ENCODE measurements around the gene ZRANB1.

Gene ZRANB1

GRCh38 chr10:125035588-125036295 lies 93.8 kb downstream of the ZRANB1 start:
- TF ChIP-seq ARNTL (CRISPR knock-in tag; IDR thresholded peaks at IDR 0.05; ENCODE audit: borderline replicate concordance, low read depth): no peak
- TF ChIP-seq TSHZ2 (CRISPR knock-in tag; IDR thresholded peaks at IDR 0.05): peak; percentile 53; the same call in 1 of the 2 replicates
- TF ChIP-seq ZNF70 (CRISPR knock-in tag; IDR thresholded peaks at IDR 0.05): no peak
- 0 out of 2 replicates have a peak, but pooled peaks have one; percentile 17 for TF ChIP-seq TCF4 (CRISPR knock-in tag; IDR thresholded peaks at IDR 0.05; ENCODE audit: borderline replicate concordance)
- no peak for TF ChIP-seq OSR1 (CRISPR knock-in tag; IDR thresholded peaks at IDR 0.05)
- no peak for TF ChIP-seq TOX (CRISPR knock-in tag; IDR thresholded peaks at IDR 0.05; ENCODE audit: borderline replicate concordance)
- ATAC-seq: peak; percentile 31; the same call in 2 of the 3 replicates

DNA sequence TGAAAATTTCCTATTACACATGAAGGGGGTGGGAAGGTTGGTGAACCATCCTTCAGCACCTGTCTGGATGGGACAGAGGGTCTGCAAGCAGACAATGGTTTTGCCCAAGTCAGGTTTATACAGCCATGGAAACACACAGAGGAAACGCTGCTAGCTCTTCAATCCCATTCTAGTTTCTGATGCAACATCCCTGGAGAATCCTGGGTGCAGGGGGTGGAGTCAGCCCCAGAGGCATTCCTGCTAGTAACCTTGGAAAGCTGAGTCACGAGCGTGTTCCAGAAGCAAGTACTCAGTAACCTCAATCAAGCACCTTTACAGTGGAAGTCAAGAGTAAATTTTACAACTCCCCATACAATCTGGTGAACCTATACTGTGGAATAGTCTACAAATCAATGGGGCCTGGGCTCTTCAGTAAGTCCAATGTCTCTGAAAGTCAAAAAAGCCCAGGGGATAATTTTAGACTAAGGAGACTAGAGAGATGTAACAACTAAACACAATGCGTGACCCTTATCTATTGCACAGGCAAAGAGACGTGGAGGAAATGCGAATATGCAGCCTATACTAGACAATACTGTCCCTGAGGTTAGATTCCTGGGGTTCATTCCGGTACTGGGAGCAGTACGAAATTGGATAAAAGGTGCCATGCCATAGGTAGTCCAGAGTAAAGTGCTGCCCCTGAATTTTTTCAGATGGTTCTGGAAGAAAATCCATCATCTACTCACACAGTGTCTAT lies 95.4 kb downstream of the ZRANB1 start:
- ATAC-seq: peak; percentile 13; the same call in 1 of the 3 replicates
- TF ChIP-seq RARB (CRISPR knock-in tag; IDR thresholded peaks at IDR 0.05): no peak
- TF ChIP-seq BACH2 (CRISPR knock-in tag; IDR thresholded peaks at IDR 0.05; ENCODE audit: borderline replicate concordance): no peak
- TF ChIP-seq ARNTL (CRISPR knock-in tag; IDR thresholded peaks at IDR 0.05; ENCODE audit: borderline replicate concordance, low read depth): no peak
- no peak for TF ChIP-seq ZFP3 (CRISPR knock-in tag; IDR thresholded peaks at IDR 0.05)
- TF ChIP-seq ZNF8 (CRISPR knock-in tag; IDR thresholded peaks at IDR 0.05): no peak
- no peak for TF ChIP-seq PPARA (CRISPR knock-in tag; IDR thresholded peaks at IDR 0.05; ENCODE audit: borderline replicate concordance)
- no peak for TF ChIP-seq CREB5 (CRISPR knock-in tag; IDR thresholded peaks at IDR 0.05; ENCODE audit: low read depth)
- TF ChIP-seq TSHZ2 (CRISPR knock-in tag; IDR thresholded peaks at IDR 0.05): no peak
- no peak for TF ChIP-seq OSR1 (CRISPR knock-in tag; IDR thresholded peaks at IDR 0.05)
- no peak for TF ChIP-seq ESRRG (CRISPR knock-in tag; IDR thresholded peaks at IDR 0.05)
- no peak for TF ChIP-seq GLIS3 (CRISPR knock-in tag; IDR thresholded peaks at IDR 0.05)
- TF ChIP-seq ZFP30 (CRISPR knock-in tag; IDR thresholded peaks at IDR 0.05): no peak
- no peak for TF ChIP-seq POU6F1 (CRISPR knock-in tag; IDR thresholded peaks at IDR 0.05; ENCODE audit: borderline replicate concordance, low read depth)
- no peak for TF ChIP-seq CSDC2 (CRISPR knock-in tag; IDR thresholded peaks at IDR 0.05)
- TF ChIP-seq ISL1 (CRISPR knock-in tag; IDR thresholded peaks at IDR 0.05): no peak
- TF ChIP-seq ZC3H10 (CRISPR knock-in tag; IDR thresholded peaks at IDR 0.05): no peak

Data from SK-N-SH treated with all-trans-retinoic acid at 6 μM for 48 hours (cell line).